ENCODE results near the gene CAPN3. TPM values are rescaled to one million over a fixed set of nuclear protein-coding genes. Genes with fewer than 3 reads are reported as not detected.

Gene CAPN3
- total and polyA plus RNA-seq, 2 experiments from 2014 or later, result 0.84 to 1.1 TPM

GRCh38 chr15:42343596-42344232 lies 15.6 kb upstream of the CAPN3 start (continued):
- TF ChIP-seq POLR2AphosphoS5 (IDR thresholded peaks at IDR 0.05; ENCODE audit: low read depth) (no peak), ZNF114 (CRISPR knock-in tag; IDR thresholded peaks at IDR 0.05) (no peak)

GRCh38 chr15:42344763-42345162 lies 14.5 kb upstream of the CAPN3 start:
- no peaks in the 10 kb centered on the region for H3K79me2 ChIP-seq (replicated peaks; ENCODE audit: insufficient read depth)
- no peaks in the 10 kb centered on the region for H3K4me1 Mint-ChIP-seq
- no peak overlapping the region for H3K27ac Mint-ChIP-seq
- H3K27me3 Mint-ChIP-seq (ENCODE audit: insufficient read depth, low read depth, poor library complexity), result peaks cover 4% of the 10 kb centered on the region
- H3K4me2 ChIP-seq, result no peak overlapping the region
- no peak overlapping the region for H2AFZ ChIP-seq
- no peaks in the 10 kb centered on the region for H3K36me3 Mint-ChIP-seq (ENCODE audit: low read depth)
- DNase-seq (ENCODE audit: low spot score) (no peak), ATAC-seq (no peak)
- H3F3A ChIP-seq (replicated peaks; ENCODE audit: low read depth), result no peaks in the 10 kb centered on the region
- no peaks in the 10 kb centered on the region for H3K4me1 ChIP-seq (ENCODE audit: insufficient read depth)
- H3K4me3 Mint-ChIP-seq, result no peak overlapping the region
- H4K20me1 ChIP-seq (replicated peaks; ENCODE audit: insufficient read depth), result no peaks in the 10 kb centered on the region
- TF ChIP-seq ZNF331 (CRISPR knock-in tag; IDR thresholded peaks at IDR 0.05; ENCODE audit: low read depth), result no peak
- H3K4me3 ChIP-seq, result no peak overlapping the region
- no peaks in the 10 kb centered on the region for H3K36me3 ChIP-seq (ENCODE audit: insufficient read depth)
- no peak overlapping the region for H3K27ac ChIP-seq (ENCODE audit: low read depth)
- H3K9me3 Mint-ChIP-seq, result no peaks in the 10 kb centered on the region
- H3K9me2 ChIP-seq (ENCODE audit: insufficient read depth), result peaks cover under 1% of the 10 kb centered on the region; the same call in 1 of the 2 replicates
- no peaks in the 10 kb centered on the region for H3K27me3 ChIP-seq (ENCODE audit: insufficient read depth)

- no peaks in the 10 kb centered on the region for H4K20me1 ChIP-seq (replicated peaks; ENCODE audit: insufficient read depth)
- Mint-ChIP-seq H3K4me1 (no peaks in the 10 kb centered on the region), H3K27ac (no peak overlapping the region), H3K9me3 (no peaks in the 10 kb centered on the region), H3K36me3 (ENCODE audit: low read depth) (no peaks in the 10 kb centered on the region), H3K27me3 (ENCODE audit: insufficient read depth, low read depth, poor library complexity) (peaks cover 5% of the 10 kb centered on the region), H3K4me3 (no peak overlapping the region)
- no peak overlapping the region for H3K27ac ChIP-seq (ENCODE audit: low read depth)
- H3K36me3 ChIP-seq (ENCODE audit: insufficient read depth), result no peaks in the 10 kb centered on the region
- TF ChIP-seq POLR2AphosphoS5 (IDR thresholded peaks at IDR 0.05; ENCODE audit: low read depth), result no peak
- no peaks in the 10 kb centered on the region for H3K27me3 ChIP-seq (ENCODE audit: insufficient read depth)
- ATAC-seq, result no peak
- no peaks in the 10 kb centered on the region for H3K4me1 ChIP-seq (ENCODE audit: insufficient read depth)
- no peaks in the 10 kb centered on the region for H3K9me2 ChIP-seq (ENCODE audit: insufficient read depth)
- H3K4me3 ChIP-seq, result no peak overlapping the region
- no peak for DNase-seq (ENCODE audit: low spot score)
- H3F3A ChIP-seq (replicated peaks; ENCODE audit: low read depth), result no peaks in the 10 kb centered on the region
- no peak overlapping the region for H3K4me2 ChIP-seq
- no peak overlapping the region for H2AFZ ChIP-seq
- H3K79me2 ChIP-seq (replicated peaks; ENCODE audit: insufficient read depth), result no peaks in the 10 kb centered on the region
Measured at GRCh38 chr15:42345504-42345903, 13.8 kb upstream of the CAPN3 start.

GRCh38 chr15:42348083-42348482 lies 11.2 kb upstream of the CAPN3 start:
- no peaks in the 10 kb centered on the region for H3K79me2 ChIP-seq (replicated peaks; ENCODE audit: insufficient read depth)
- no peaks in the 10 kb centered on the region for H3K36me3 ChIP-seq (ENCODE audit: insufficient read depth)
- no peaks in the 10 kb centered on the region for H3F3A ChIP-seq (replicated peaks; ENCODE audit: low read depth)
- DNase-seq (ENCODE audit: low spot score) (no peak), ATAC-seq (no peak)
- H3K9me3 Mint-ChIP-seq, result no peaks in the 10 kb centered on the region
- H2AFZ ChIP-seq, result no peak overlapping the region
- H3K4me2 ChIP-seq, result no peak overlapping the region
- H3K9me2 ChIP-seq (ENCODE audit: insufficient read depth), result no peaks in the 10 kb centered on the region
- no peak overlapping the region for H3K27ac ChIP-seq (ENCODE audit: low read depth)
- H3K27me3 ChIP-seq (ENCODE audit: insufficient read depth), result no peaks in the 10 kb centered on the region
- H3K4me3 Mint-ChIP-seq, result no peak overlapping the region
- no peak overlapping the region for H3K4me3 ChIP-seq
- H3K27me3 Mint-ChIP-seq (ENCODE audit: insufficient read depth, low read depth, poor library complexity), result peaks cover 6% of the 10 kb centered on the region
- no peaks in the 10 kb centered on the region for H3K4me1 ChIP-seq (ENCODE audit: insufficient read depth)
- H3K4me1 Mint-ChIP-seq, result no peaks in the 10 kb centered on the region
- no peaks in the 10 kb centered on the region for H3K36me3 Mint-ChIP-seq (ENCODE audit: low read depth)
- H4K20me1 ChIP-seq (replicated peaks; ENCODE audit: insufficient read depth), result no peaks in the 10 kb centered on the region
- no peak overlapping the region for H3K27ac Mint-ChIP-seq
- no peak for TF ChIP-seq JUNB (IDR thresholded peaks at IDR 0.05; ENCODE audit: unreplicated experiment)
- TF ChIP-seq ZNF114 (CRISPR knock-in tag; IDR thresholded peaks at IDR 0.05), result no peak
- no peak for TF ChIP-seq POLR2AphosphoS5 (IDR thresholded peaks at IDR 0.05; ENCODE audit: low read depth)
- no peak for TF ChIP-seq NANOG (IDR thresholded peaks at IDR 0.05; ENCODE audit: borderline replicate concordance)
- no peak for TF ChIP-seq CREB1 (CRISPR knock-in tag; IDR thresholded peaks at IDR 0.05; ENCODE audit: low read depth)
- no peak for TF ChIP-seq REST (IDR thresholded peaks at IDR 0.05; ENCODE audit: unreplicated experiment)
- no peak for TF ChIP-seq ETS1 (IDR thresholded peaks at IDR 0.05)
- TF ChIP-seq CTCF (conservative IDR thresholded peaks at IDR 0.05; ENCODE audit: low read depth in 2 of 2), result no peak

All from GM23338 (cell line).